Tibial nerve (tissue), 4 donors: Measurements from ENCODE around the gene SYNM. TPM values are rescaled to one million over a fixed set of nuclear protein-coding genes. Genes with fewer than 3 reads are reported as not detected.

ENCODE experiments used
- DNase-seq, 2 donors: peaks; one replicate each; pipeline ENCODE4 v3.0.0-alpha.2; 2019; ENCODE audit warnings: low spot score in 2 of 2
- H3K27ac ChIP-seq, 4 donors: fragments of 200-600 bp; sonication (generic) in 3 of 4; one replicate each; pipeline ENCODE4 v1.5.1; 2017 to 2019; ENCODE audit warnings: mild to moderate bottlenecking in 1 of 4
- H3K27me3 ChIP-seq, 2 donors: fragments of 200-600 bp; sonication (generic) in 1 of 2; one replicate each; pipeline versions ENCODE4 v1.5.1 to v1.6.0; 2017 to 2019
- H3K36me3 ChIP-seq, 3 donors: fragments of 200-600 bp; sonication (generic); one replicate each; pipeline ENCODE4 v1.5.1; 2018 to 2019
- H3K4me1 ChIP-seq, 4 donors: fragments of 200-600 bp; sonication (generic) in 3 of 4; one replicate each; pipeline ENCODE4 v1.5.1; 2017 to 2019
- H3K4me3 ChIP-seq, 4 donors: fragments of 200-600 bp; sonication (generic) in 3 of 4; one replicate each; pipeline ENCODE4 v1.5.1; 2017 to 2019; ENCODE audit warnings: mild to moderate bottlenecking in 1 of 4, moderate library complexity in 1 of 4
- H3K9me3 ChIP-seq, 4 donors: fragments of 200-600 bp; sonication (generic) in 3 of 4; one replicate each; pipeline ENCODE4 v1.5.1; 2017 to 2019
- CTCF ChIP-seq, 5 experiments: fragments of 200-600 bp in 3 of 5; fragments of 450-650 bp in 2 of 5; sonication (generic) in 3 of 5; IDR thresholded peaks; one replicate each; pipeline ENCODE4 v1.5.1; 2016 to 2019; ENCODE audit warnings: antibody characterized with exemption in 5 of 5, mild to moderate bottlenecking in 3 of 5, moderate library complexity in 2 of 5
- EP300 ChIP-seq, 2 donors: sonication (generic); formaldehyde crosslinking; IDR thresholded peaks; one replicate each; pipeline ENCODE4 v1.6.1; 2017; ENCODE audit warnings: antibody characterized with exemption in 2 of 2, mild to moderate bottlenecking in 1 of 2
- POLR2A ChIP-seq, 2 donors: fragments of 450-650 bp; IDR thresholded peaks; one replicate each; pipeline ENCODE4 v1.6.1; 2017; ENCODE audit warnings: antibody characterized with exemption in 2 of 2, mild to moderate bottlenecking in 2 of 2, moderate library complexity in 2 of 2
- WGBS, 2 donors: methylation state at CpG; one replicate each; pipeline ENCODE4 v1.1.5; 2018; 5-methylcytosine and 5-hydroxymethylcytosine counted together
- total RNA-seq, 4 donors: library from RNA; depleted of rRNA; stranded (reverse); fragments of >200 nt; gene quantifications; one replicate each; pipeline ENCODE4 v1.1.0, GENCODE V29; 2016

The SYNM gene
- total RNA-seq, 4 donors from 2014 or later = 26.4 to 47.0 (median 29.6) TPM

GRCh38 chr15:99142562-99142961 lies 37.7 kb downstream of the SYNM start:
- Histone ChIP-seq H3K4me1 (peaks cover 0 to 18% (median 9%) of the 10 kb centered on the region in 4 donors), H3K4me3 (no peak overlapping the region), H3K9me3 (no peaks in the 10 kb centered on the region), H3K27ac (peak overlapping the region in 1 of 4 donors; percentile 36), H3K27me3 (no peaks in the 10 kb centered on the region), H3K36me3 (peaks cover 0 to 39% (median 0%) of the 10 kb centered on the region in 3 donors)
- WGBS, 2 donors = 75 to 87% methylated on average over 5 of the region's 5 CpGs
- no peak for DNase-seq
- TF ChIP-seq EP300 (IDR thresholded peaks at IDR 0.05) (no peak), CTCF (IDR thresholded peaks at IDR 0.05) (no peak), POLR2A (IDR thresholded peaks at IDR 0.05) (no peak)

GRCh38 chr15:99143242-99143641 lies 38.4 kb downstream of the SYNM start:
- TF ChIP-seq CTCF (IDR thresholded peaks at IDR 0.05) = no peak
- no peak for TF ChIP-seq EP300 (IDR thresholded peaks at IDR 0.05)
- no peak for TF ChIP-seq POLR2A (IDR thresholded peaks at IDR 0.05)
- Histone ChIP-seq H3K36me3 (peaks cover 0 to 33% (median 0%) of the 10 kb centered on the region in 3 donors), H3K27ac (peak overlapping the region in 2 of 4 donors; percentile 43 to 57), H3K4me1 (peaks cover 0 to 18% (median 9%) of the 10 kb centered on the region in 4 donors), H3K4me3 (no peak overlapping the region), H3K27me3 (no peaks in the 10 kb centered on the region), H3K9me3 (no peaks in the 10 kb centered on the region)
- WGBS, 2 donors = 50 to 53% methylated on average over 3 of the region's 3 CpGs
- DNase-seq = no peak

GRCh38 chr15:99143655-99144610 lies 39.1 kb downstream of the SYNM start:
- H3K9me3 ChIP-seq = no peaks in the 10 kb centered on the region
- H3K36me3 ChIP-seq = peaks cover 0 to 33% (median 0%) of the 10 kb centered on the region in 3 donors
- DNase-seq = peak; percentile 51 to 68
- TF ChIP-seq EP300 (IDR thresholded peaks at IDR 0.05) (peak in 1 of 2 donors; percentile 74), POLR2A (IDR thresholded peaks at IDR 0.05) (no peak)
- WGBS, 2 donors = 76 to 79% methylated on average over 7 of the region's 7 CpGs
- H3K4me1 ChIP-seq = peaks cover 0 to 18% (median 9%) of the 10 kb centered on the region in 4 donors
- H3K27me3 ChIP-seq = no peaks in the 10 kb centered on the region
- peak overlapping the region in 2 of 4 donors; percentile 57 to 75 for H3K27ac ChIP-seq
- H3K4me3 ChIP-seq = no peak overlapping the region

GRCh38 chr15:99145005-99145404 lies 40.1 kb downstream of the SYNM start:
- H3K27ac ChIP-seq = no peak overlapping the region
- DNase-seq = no peak
- H3K36me3 ChIP-seq = peaks cover 0 to 38% (median 0%) of the 10 kb centered on the region in 3 donors
- H3K4me3 ChIP-seq = no peak overlapping the region
- no peaks in the 10 kb centered on the region for H3K9me3 ChIP-seq
- no peaks in the 10 kb centered on the region for H3K27me3 ChIP-seq
- WGBS, 2 donors = 86 to 87% methylated on average over 10 of the region's 10 CpGs
- H3K4me1 ChIP-seq = peaks cover 0 to 18% (median 9%) of the 10 kb centered on the region in 4 donors
- no peak for TF ChIP-seq POLR2A (IDR thresholded peaks at IDR 0.05)
- TF ChIP-seq CTCF (IDR thresholded peaks at IDR 0.05) = no peak
- TF ChIP-seq EP300 (IDR thresholded peaks at IDR 0.05) = no peak

GRCh38 chr15:99145778-99146177 lies 40.9 kb downstream of the SYNM start:
- Histone ChIP-seq H3K4me1 (peaks cover 0 to 18% (median 9%) of the 10 kb centered on the region in 4 donors), H3K27ac (no peak overlapping the region)
- 97 to 99% methylated on average over 6 of the region's 6 CpGs for WGBS, 2 donors

More at GRCh38 chr15:99145778-99146177, 40.9 kb downstream of the SYNM start:
- H3K36me3 ChIP-seq = peaks cover 0 to 44% (median 0%) of the 10 kb centered on the region in 3 donors
- no peak for DNase-seq
- TF ChIP-seq EP300 (IDR thresholded peaks at IDR 0.05) (no peak), POLR2A (IDR thresholded peaks at IDR 0.05) (no peak), CTCF (IDR thresholded peaks at IDR 0.05) (no peak)
- no peaks in the 10 kb centered on the region for H3K27me3 ChIP-seq
- no peaks in the 10 kb centered on the region for H3K9me3 ChIP-seq
- no peak overlapping the region for H3K4me3 ChIP-seq
